Activated naive CD4-positive, alpha-beta T cell treated with anti-CD3 and anti-CD28 coated beads, Interleukin-2, amount 10 ng/mL, durations not matched to agents 7 days and 5 days (primary cell): ENCODE data around the gene PRKAR1B.

ENCODE experiments used
- CTCF ChIA-PET: fragments of 350-600 bp; sonication (Branson Sonifier 250); formaldehyde crosslinking; loops from one replicate; lab custom pipeline; 2021; ENCODE audit warnings: antibody characterized with exemption; lab: Charles Lee
- DNase-seq: peaks from one replicate; pipeline ENCODE4 v3.0.0-alpha.2; 2020
- H3K27ac Mint-ChIP-seq: one replicate; pipeline ENCODE4 v1.8.0; 2021; ENCODE audit warnings: mild to moderate bottlenecking, moderate library complexity, mixed read lengths
- H3K27me3 Mint-ChIP-seq: one replicate; pipeline ENCODE4 v1.8.0; 2021; ENCODE audit warnings: mild to moderate bottlenecking, mixed read lengths
- H3K36me3 Mint-ChIP-seq: one replicate; pipeline ENCODE4 v1.8.0; 2021; ENCODE audit warnings: mixed read lengths
- H3K4me1 Mint-ChIP-seq: one replicate; pipeline ENCODE4 v1.8.0; 2021; ENCODE audit warnings: mixed read lengths
- H3K4me3 Mint-ChIP-seq: one replicate; pipeline ENCODE4 v1.8.0; 2021; ENCODE audit warnings: mild to moderate bottlenecking, moderate library complexity, mixed read lengths
- H3K9me3 Mint-ChIP-seq: one replicate; pipeline ENCODE4 v1.8.0; 2021; ENCODE audit warnings: mixed read lengths

Gene PRKAR1B

DNA sequence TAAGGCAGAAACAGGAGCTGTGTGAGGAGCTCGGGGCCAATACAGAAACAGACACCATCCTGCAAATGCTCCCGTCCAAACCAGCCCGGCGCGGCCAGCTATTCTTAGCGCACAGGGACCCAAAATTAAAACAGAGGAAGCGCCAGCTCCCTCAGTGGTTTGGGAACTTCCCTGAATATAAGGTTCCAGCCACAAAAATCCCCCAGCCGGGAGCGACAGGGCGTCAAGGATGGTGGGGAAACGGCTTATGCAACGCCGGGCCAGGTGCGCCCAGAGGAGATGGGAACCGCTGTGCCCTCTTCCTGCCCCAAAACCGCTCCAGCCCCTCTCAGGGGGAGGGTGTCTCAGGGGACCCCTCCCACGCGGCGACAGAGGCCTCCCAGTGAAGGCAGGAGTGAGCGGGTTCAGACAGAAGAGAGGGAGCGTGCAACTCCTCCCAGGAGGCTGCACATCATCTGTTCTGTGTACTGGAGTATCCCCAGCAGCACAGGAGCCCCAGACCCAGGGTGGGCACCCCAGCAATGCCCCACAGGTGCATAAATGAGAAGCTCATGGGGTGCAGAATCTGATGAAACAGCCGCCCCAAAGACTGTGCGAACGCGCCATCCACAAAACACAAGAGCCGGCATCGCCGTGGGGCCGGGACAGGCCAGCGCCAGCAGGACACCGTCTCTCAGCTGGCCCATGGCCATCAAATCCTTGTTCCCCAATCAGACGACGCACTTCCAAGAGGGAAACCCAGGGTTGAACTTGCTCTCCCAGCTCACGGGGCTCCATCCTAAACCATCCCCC, 133.6 kb downstream of the PRKAR1B start:
- CTCF ChIA-PET = no interaction called here
- DNase-seq = no peak
- Mint-ChIP-seq H3K36me3 (peaks cover 17% of the 10 kb centered on the region), H3K27ac (no peak overlapping the region), H3K9me3 (peaks cover 8% of the 10 kb centered on the region), H3K4me1 (peaks cover 14% of the 10 kb centered on the region), H3K4me3 (no peak overlapping the region), H3K27me3 (no peaks in the 10 kb centered on the region)

DNA sequence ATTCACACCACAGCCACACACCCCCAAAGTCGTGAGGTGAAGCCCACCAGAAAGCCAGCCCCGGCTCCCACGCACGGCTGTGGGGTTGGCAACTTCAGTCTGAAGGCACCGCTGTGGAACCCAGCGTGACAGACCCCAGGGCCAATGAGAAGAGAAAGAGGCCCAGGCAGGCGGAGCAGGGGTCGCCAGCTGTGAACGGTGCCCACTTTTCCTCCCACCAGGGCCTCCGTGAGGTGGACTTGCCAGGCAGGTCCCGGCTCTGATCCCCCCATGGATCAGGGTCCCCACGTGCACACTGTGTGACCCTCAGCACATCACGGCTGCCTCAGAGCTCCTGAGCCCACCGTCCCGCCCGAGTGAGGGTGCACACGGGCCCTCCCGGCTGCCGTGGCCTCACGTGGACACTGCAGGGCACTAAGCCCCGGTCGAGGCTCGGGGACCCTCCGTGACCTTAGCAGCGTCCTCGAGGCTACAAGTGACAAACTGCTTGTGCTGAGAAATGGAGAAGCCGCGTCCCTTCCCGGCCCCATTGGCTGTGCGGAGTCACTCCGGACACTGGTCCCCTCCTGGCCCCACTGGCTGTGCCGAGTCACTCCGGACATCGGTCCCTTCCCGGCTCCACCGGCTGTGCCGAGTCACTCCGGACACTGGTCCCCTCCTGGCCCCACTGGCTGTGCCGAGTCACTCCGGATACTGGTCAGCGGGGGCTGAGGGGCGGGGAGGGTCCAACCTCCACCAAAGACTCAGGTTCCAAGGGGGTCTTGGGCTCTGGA, 135.0 kb downstream of the PRKAR1B start:
- H3K27ac Mint-ChIP-seq = no peak overlapping the region
- H3K4me1 Mint-ChIP-seq = peaks cover 16% of the 10 kb centered on the region
- DNase-seq = no peak
- no peaks in the 10 kb centered on the region for H3K27me3 Mint-ChIP-seq
- H3K9me3 Mint-ChIP-seq = peaks cover 12% of the 10 kb centered on the region
- CTCF ChIA-PET = no interaction called here
- H3K36me3 Mint-ChIP-seq = peaks cover 28% of the 10 kb centered on the region
- no peak overlapping the region for H3K4me3 Mint-ChIP-seq

DNA sequence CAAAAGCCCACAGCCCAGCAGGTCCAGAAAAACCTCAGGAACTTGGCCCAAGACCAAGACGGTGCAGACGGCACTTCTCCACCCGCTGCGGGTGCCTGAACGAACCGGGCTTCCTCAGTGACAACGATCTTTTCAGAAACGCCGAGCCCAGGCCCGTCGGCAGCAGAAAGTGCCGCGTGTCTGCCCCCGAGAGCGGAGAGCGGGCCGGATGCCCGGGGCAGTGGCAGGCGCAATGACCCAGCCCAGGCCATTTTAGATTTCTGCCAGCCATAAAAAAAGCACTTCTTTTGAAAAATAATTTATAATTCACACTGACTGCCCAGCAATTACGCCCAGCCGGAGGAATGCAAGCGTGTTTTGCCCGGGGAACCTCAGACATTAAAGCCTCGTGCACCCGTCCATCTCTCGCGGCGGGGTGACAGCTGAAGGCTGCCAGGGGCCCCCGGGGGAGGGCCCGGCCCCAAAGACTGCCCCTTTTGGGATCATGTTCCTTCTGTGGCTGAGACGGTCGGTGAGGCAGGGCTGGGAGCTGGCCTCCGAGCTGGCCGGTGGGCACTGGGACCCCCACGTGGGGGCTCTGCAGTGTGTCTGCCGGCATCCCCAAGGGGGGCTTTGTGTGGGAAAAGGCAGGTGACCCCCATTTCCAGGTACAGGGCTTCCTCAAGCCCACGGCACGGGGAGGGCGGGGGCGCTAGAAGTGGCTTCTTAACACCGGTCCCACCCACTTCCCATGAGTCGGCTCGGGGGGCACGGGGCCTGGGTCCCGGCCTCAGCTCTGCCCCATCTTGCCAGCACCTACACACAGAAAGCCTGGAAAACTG, 136.1 kb downstream of the PRKAR1B start:
- H3K27me3 Mint-ChIP-seq = no peaks in the 10 kb centered on the region
- H3K36me3 Mint-ChIP-seq = peaks cover 35% of the 10 kb centered on the region
- no peak for DNase-seq
- H3K4me3 Mint-ChIP-seq = no peak overlapping the region
- H3K9me3 Mint-ChIP-seq = peaks cover 19% of the 10 kb centered on the region
- no peak overlapping the region for H3K27ac Mint-ChIP-seq
- CTCF ChIA-PET = no interaction called here
- H3K4me1 Mint-ChIP-seq = peaks cover 20% of the 10 kb centered on the region

DNA sequence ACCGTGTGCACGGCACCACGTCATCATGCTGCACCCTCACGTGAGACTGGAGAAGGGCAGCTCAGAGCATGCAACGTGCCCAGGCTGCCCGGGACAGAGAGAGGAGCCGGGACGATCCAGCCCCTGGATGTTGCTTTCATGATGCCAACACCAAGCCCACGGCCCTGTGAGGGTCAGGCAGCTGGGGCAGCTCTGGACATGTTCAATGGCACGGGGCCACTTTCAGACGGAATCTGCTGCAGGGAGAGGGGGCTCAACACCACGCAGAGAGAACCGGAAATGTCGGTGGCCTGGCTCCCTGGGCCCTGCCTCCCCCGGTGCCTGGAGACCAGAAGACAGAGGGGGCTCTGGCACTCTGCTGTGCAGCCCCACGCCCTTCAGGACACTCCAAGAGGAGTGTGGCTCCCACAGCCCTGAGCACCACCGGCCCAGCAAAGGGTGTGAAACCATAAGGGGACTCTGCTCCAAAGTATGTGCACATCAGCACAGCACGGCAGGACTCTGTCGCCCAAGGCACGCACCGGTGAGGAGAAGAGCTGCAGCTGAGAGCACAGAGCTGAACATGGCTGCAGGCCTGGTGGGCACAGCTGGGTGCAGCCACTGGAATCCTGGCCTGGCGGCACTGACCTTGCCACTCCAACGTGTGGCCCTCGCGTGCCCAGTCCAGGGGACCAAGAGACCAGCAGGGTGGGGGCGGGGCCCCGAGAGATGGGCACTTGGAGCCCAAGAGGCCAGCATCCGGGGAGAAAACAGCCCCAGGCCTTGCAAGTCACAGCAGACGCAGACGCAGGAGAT, 137.1 kb downstream of the PRKAR1B start:
- Mint-ChIP-seq H3K36me3 (peaks cover 38% of the 10 kb centered on the region), H3K27me3 (no peaks in the 10 kb centered on the region), H3K4me1 (peaks cover 28% of the 10 kb centered on the region), H3K9me3 (peaks cover 15% of the 10 kb centered on the region), H3K4me3 (no peak overlapping the region), H3K27ac (no peak overlapping the region)
- DNase-seq = no peak
- CTCF ChIA-PET = no interaction called here

DNA sequence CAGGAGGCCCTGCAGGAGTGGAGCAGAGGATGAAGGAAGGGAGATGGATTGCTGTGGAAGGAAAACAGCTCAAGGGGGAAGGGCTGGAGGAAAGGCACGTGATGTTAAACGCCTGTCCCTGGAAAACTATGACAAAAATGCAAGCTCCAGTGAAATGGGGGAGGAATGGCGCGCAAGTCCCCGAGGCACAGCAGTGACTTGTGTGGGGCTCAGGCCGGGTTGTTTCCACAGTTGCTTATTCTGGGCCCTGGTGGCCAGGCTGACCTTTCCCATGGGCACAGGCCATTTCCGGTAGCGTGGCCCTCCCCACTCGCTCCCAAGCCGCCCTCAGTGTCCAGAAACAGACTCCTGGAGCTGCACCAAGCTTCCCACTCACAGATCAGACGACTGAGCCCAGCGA, 139.3 kb downstream of the PRKAR1B start:
- Mint-ChIP-seq H3K27me3 (no peaks in the 10 kb centered on the region), H3K4me3 (no peak overlapping the region), H3K9me3 (peaks cover 15% of the 10 kb centered on the region), H3K36me3 (peaks cover 47% of the 10 kb centered on the region), H3K4me1 (peaks cover 39% of the 10 kb centered on the region), H3K27ac (no peak overlapping the region)
- no peak for DNase-seq
- CTCF ChIA-PET = no interaction called here

DNA sequence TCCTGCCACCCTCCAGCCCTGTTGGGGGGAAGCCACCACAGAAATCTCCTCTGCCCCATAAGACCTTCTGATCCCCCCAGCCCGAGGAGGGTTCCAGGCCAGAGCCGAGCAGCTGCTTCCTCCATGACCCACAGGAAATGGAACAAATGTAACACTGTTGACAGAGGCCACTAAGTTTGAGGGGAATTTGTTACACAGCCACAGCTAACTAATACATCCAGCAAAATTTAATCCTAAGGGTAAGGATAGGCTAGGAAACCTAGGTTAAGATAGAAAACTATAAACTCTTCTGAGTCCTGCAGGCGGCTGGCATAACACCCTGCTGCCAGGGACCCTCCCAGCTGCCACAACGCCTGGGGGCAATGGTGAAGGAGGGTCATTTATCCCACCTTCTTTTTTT, 140.6 kb downstream of the PRKAR1B start:
- DNase-seq = no peak
- peaks cover 15% of the 10 kb centered on the region for H3K9me3 Mint-ChIP-seq
- H3K4me3 Mint-ChIP-seq = no peak overlapping the region
- H3K4me1 Mint-ChIP-seq = peaks cover 40% of the 10 kb centered on the region
- peaks cover 47% of the 10 kb centered on the region for H3K36me3 Mint-ChIP-seq
- H3K27me3 Mint-ChIP-seq = no peaks in the 10 kb centered on the region
- H3K27ac Mint-ChIP-seq = peak overlapping the region; percentile 75
- CTCF ChIA-PET = no interaction called here

DNA sequence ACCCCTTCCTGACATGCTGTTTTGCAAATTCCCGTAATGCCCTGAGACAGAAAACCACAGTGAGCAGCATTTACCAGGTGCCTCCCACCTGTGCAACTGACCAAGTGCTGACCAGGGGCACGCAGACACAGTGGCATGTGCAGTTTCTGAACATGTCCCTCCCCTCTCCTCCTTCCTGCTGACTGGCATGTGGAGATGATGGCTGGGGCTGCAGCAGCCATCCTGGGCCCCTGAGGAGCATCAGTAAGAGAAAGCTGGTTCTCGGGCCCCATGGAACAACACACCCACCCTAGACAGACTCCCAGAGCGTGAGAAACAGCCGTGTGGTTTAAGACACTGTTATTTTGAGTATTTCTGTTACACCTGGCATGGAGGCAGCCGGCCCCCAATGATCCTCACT, 141.2 kb downstream of the PRKAR1B start:
- CTCF ChIA-PET = no interaction called here
- Mint-ChIP-seq H3K27ac (peak overlapping the region; percentile 82), H3K4me3 (no peak overlapping the region), H3K9me3 (peaks cover 15% of the 10 kb centered on the region), H3K36me3 (peaks cover 48% of the 10 kb centered on the region), H3K27me3 (no peaks in the 10 kb centered on the region), H3K4me1 (peaks cover 43% of the 10 kb centered on the region)
- no peak for DNase-seq

DNA sequence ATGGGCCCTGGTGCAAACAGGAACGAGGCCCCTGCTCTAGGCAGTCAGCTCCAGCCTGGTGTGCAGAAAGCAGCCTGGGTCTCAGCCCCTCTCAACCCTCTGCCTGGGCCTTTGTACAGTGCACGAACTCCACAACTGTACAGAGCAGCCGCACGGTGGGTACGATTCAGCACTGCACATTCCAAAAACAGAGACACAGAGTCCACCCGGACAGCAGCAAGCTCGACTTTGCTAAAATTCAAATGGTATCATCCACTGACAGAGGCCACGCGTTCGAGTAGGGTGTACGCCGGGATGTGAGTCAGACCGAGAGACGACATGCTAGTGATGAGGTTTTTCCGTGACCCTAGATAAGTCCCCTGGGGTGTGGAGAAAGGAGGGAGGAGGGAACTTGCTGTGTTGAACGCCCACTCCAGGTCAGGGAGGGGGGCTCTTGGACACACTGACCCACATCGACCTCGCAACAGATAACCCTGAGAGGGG, 141.8 kb downstream of the PRKAR1B start:
- CTCF ChIA-PET = interaction anchor here (0.8 kb wide), 1 partner anchor 190 kb away, joined by 3 read pairs; no protein-coding TSS in a partner anchor
- H3K4me1 Mint-ChIP-seq = peaks cover 43% of the 10 kb centered on the region
- H3K4me3 Mint-ChIP-seq = no peak overlapping the region
- peak; percentile 54 for DNase-seq
- H3K27ac Mint-ChIP-seq = peak overlapping the region; percentile 90
- H3K27me3 Mint-ChIP-seq = no peaks in the 10 kb centered on the region
- peaks cover 15% of the 10 kb centered on the region for H3K9me3 Mint-ChIP-seq
- H3K36me3 Mint-ChIP-seq = peaks cover 48% of the 10 kb centered on the region

DNA sequence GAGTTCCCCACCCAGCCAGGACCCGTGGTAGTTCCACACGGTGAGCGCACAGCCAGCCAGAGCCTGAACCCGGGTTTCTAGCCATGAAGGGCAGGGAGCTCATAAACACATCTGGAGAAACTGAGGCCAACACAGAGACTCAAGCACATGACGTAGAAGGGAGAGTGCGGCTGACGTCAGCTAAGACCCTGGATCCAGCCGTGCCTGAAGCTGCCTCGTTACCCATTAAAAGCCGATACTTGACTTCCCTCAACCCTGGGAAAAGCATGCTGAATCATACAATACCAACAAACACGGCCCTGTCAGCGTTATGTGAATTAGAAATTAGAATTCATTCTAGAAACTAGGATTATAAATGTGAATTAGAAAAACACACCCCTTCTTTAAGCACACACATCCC, 142.3 kb downstream of the PRKAR1B start:
- CTCF ChIA-PET = interaction anchor here (0.8 kb wide), 1 partner anchor 190 kb away, joined by 3 read pairs; no protein-coding TSS in a partner anchor
- H3K36me3 Mint-ChIP-seq = peaks cover 48% of the 10 kb centered on the region
- peak overlapping the region; percentile 90 for H3K27ac Mint-ChIP-seq

DNA sequence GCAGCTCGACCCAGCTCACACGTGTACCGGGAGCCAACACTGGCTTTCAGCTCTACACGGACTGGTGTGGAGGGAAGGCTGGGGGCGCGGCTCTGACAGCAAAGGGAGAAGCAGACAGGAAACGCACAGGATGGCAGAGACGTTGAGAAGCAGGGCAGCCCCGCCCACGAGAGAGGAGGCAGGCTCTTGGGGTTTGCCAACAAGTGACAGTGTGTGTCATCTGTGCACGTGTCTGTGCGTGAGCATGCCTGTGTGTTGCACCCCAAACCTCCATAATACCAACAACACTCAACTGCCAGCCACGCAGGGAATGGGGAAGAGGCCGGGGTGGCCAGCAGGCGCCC, 143.0 kb downstream of the PRKAR1B start:
- H3K27ac Mint-ChIP-seq = peak overlapping the region; percentile 90
- CTCF ChIA-PET = no interaction called here
- peaks cover 42% of the 10 kb centered on the region for H3K36me3 Mint-ChIP-seq
- DNase-seq = peak; percentile 95
- no peaks in the 10 kb centered on the region for H3K27me3 Mint-ChIP-seq
- peaks cover 43% of the 10 kb centered on the region for H3K4me1 Mint-ChIP-seq
- H3K4me3 Mint-ChIP-seq = peak overlapping the region; percentile 78
- peaks cover 15% of the 10 kb centered on the region for H3K9me3 Mint-ChIP-seq

More for the DNA sequence above, 142.3 kb downstream of the PRKAR1B start:
- Mint-ChIP-seq H3K27me3 (no peaks in the 10 kb centered on the region), H3K9me3 (peaks cover 15% of the 10 kb centered on the region), H3K4me1 (peaks cover 43% of the 10 kb centered on the region), H3K4me3 (peak overlapping the region; percentile 78)
- no peak for DNase-seq

DNA sequence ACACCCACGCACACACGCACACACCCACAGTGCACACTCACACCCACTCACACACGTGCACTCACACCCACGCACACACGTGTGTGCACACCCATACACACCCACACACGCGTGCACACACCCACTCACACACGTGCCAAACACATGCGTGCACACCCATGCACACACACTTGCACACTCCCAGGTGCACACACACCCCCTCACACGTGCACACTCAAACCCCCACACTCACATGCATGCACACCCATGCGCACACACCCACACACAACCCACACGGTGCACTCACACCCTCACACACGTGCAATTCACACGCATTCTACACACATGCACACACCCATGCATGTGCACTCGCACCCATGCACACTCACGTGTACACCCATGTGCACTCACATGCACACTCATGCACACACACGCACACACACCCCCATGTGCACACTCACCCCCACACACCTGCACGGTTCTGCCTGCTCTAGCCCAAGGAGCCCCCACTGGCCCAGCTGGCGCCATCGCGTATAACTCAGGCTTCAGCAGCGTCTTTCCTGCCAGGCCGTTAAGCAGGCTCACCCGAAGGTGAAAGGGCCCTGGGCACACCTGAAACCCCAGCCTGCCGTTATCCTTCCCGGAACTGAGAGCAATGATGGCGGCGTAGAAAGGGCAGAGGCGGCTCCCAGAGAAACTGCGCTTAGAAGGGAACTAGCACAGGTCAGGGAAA, 143.5 kb downstream of the PRKAR1B start:
- peaks cover 43% of the 10 kb centered on the region for H3K4me1 Mint-ChIP-seq
- H3K9me3 Mint-ChIP-seq = peaks cover 11% of the 10 kb centered on the region
- DNase-seq = no peak
- H3K4me3 Mint-ChIP-seq = peak overlapping the region; percentile 78
- CTCF ChIA-PET = no interaction called here
- H3K27me3 Mint-ChIP-seq = no peaks in the 10 kb centered on the region
- H3K27ac Mint-ChIP-seq = peak overlapping the region; percentile 90
- H3K36me3 Mint-ChIP-seq = peaks cover 37% of the 10 kb centered on the region

DNA sequence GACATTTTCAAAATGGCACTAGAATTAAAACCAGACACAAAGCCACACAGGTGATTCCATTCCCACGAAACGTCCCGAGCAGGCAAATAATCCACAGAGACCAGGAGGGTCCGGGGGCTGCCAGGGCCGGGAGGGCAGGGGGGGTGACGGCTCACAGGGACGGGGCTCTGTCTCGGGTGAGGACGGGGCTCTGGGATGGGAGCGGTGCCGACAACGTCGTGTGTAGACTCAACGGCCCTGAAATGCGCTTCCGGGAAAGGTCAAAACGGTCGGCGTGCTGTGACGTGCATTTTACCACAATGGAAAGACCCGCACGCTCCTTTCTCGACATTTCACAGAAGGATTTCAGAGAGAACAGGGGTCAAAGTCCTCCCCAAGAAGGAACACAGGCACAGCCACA, 144.2 kb downstream of the PRKAR1B start:
- H3K27me3 Mint-ChIP-seq = no peaks in the 10 kb centered on the region
- DNase-seq = no peak
- CTCF ChIA-PET = no interaction called here
- peaks cover 7% of the 10 kb centered on the region for H3K9me3 Mint-ChIP-seq
- peaks cover 32% of the 10 kb centered on the region for H3K36me3 Mint-ChIP-seq
- peak overlapping the region; percentile 74 for H3K27ac Mint-ChIP-seq
- H3K4me1 Mint-ChIP-seq = peaks cover 43% of the 10 kb centered on the region
- peak overlapping the region; percentile 78 for H3K4me3 Mint-ChIP-seq
